Activated naive CD8-positive, alpha-beta T cell treated with anti-CD3 and anti-CD28 coated beads, Interleukin-2, amount 10 ng/mL, durations not matched to agents 7 days and 5 days (primary cell): ENCODE data around the gene SLC25A3. TPM values are rescaled to one million over a fixed set of nuclear protein-coding genes. Genes with fewer than 3 reads are reported as not detected.
"Not testable (repeated sequence)": the region's sequence is repeated elsewhere in the genome, so short reads cannot be mapped to it uniquely, and the experiment has no call there.

ENCODE experiments used
- ATAC-seq: fragments of 150-1000 bp; cut with Tn5 transposase; one replicate; pipeline ENCODE4 v1.10.0; 2021; ENCODE audit warnings: low read depth, moderate library complexity
- POLR2A ChIA-PET: fragments of 350-600 bp; sonication (Branson Sonifier 250); formaldehyde crosslinking; loops from one replicate; lab custom pipeline; 2021; ENCODE audit warnings: antibody characterized with exemption; lab: Charles Lee
- DNase-seq: peaks from one replicate; pipeline ENCODE4 v3.0.0; 2021
- H3K27ac Mint-ChIP-seq: one replicate; pipeline ENCODE4 v1.8.0; 2022; ENCODE audit warnings: mild to moderate bottlenecking, mixed read lengths
- H3K27me3 Mint-ChIP-seq: one replicate; pipeline ENCODE4 v1.8.0; 2022; ENCODE audit warnings: mild to moderate bottlenecking, moderate library complexity, mixed read lengths
- H3K36me3 Mint-ChIP-seq: one replicate; pipeline ENCODE4 v1.8.0; 2021; ENCODE audit warnings: mild to moderate bottlenecking, mixed read lengths
- H3K4me1 Mint-ChIP-seq: one replicate; pipeline ENCODE4 v1.8.0; 2021; ENCODE audit warnings: mixed read lengths
- H3K4me3 Mint-ChIP-seq: one replicate; pipeline ENCODE4 v1.8.0; 2022; ENCODE audit warnings: mild to moderate bottlenecking, moderate library complexity, mixed read lengths
- H3K9me3 Mint-ChIP-seq: one replicate; pipeline ENCODE4 v1.8.0; 2021; ENCODE audit warnings: mixed read lengths
- total RNA-seq, 2 experiments: library from RNA; stranded (reverse); gene quantifications; one replicate each; pipeline ENCODE4 v1.2.3, GENCODE V29; 2021

The SLC25A3 gene
- total RNA-seq, 2 experiments from 2014 or later = 326 to 337 TPM

GRCh38 chr12:98606359-98606988, 13.0 kb downstream of the SLC25A3 start:
- Mint-ChIP-seq H3K27ac (no peak overlapping the region), H3K4me1 (peaks cover 14% of the 10 kb centered on the region), H3K9me3 (no peaks in the 10 kb centered on the region), H3K36me3 (peaks cover 8% of the 10 kb centered on the region), H3K27me3 (no peaks in the 10 kb centered on the region), H3K4me3 (no peak overlapping the region)
- DNase-seq (no peak), ATAC-seq (no peak)
- POLR2A ChIA-PET = interaction anchor here (6.3 kb wide), 1 partner anchor 11 kb away, joined by 40 read pairs; the partner anchor contains the start of gene SLC25A3

DNA sequence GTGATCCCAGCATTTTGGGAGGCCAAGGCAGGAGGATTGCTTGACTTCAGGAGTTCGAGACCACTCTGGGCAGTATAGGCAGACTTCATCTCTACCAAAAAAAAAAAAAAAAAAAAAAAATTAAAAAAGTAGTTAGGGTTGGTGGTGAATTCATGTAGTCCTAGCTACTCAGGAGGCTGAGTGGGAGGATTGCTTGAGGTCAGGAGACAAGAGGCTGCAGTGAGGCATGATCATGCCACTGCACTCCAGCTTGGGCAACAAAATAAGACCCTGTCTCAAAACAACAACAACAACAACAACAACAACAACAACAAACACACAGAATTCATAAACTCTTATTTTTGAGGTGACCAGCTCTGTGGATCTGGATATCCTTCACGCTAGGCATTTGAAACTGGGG, 17.1 kb downstream of the SLC25A3 start:
- DNase-seq (no peak), ATAC-seq (no peak)
- H3K36me3 Mint-ChIP-seq = peaks cover 2% of the 10 kb centered on the region
- H3K27me3 Mint-ChIP-seq = no peaks in the 10 kb centered on the region
- H3K27ac Mint-ChIP-seq = no peak overlapping the region
- no peaks in the 10 kb centered on the region for H3K9me3 Mint-ChIP-seq
- POLR2A ChIA-PET = interaction anchor here (6.3 kb wide), 1 partner anchor 15 kb away, joined by 40 read pairs; the partner anchor contains the start of gene SLC25A3
- H3K4me1 Mint-ChIP-seq = peaks cover 20% of the 10 kb centered on the region
- H3K4me3 Mint-ChIP-seq = no peak overlapping the region

DNA sequence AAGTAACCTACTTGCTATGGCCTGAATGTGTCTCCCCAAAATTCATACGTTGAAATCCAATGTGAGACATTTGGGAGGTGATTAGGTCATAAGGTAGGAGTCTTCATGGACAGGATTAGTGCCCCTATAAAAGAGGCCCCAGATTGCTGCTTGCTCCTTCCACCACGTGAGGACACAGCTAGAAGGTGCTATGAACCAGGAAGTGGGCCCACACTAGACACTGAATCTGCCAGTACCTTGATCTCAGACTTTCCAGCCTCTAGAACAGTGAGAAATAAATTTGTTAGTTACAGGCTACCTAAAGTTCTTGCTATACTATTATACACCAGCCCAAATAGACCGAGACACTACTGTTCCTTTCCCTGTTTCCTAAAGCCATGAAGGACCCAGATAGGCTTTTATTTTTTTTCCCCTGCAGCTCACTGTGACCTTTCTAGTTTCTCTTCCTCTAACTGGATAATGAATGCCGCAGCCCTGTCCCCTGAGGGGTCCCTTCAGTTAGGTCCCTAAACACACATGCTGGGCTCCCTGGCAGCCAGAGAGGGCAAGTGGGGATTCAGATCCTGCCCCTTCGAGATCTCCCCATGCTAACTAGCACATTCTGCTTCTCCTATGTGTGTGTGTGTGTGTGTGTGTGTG, 19.3 kb downstream of the SLC25A3 start:
- Mint-ChIP-seq H3K4me1 (peaks cover 11% of the 10 kb centered on the region), H3K27me3 (no peaks in the 10 kb centered on the region), H3K36me3 (peaks cover 5% of the 10 kb centered on the region), H3K4me3 (peak overlapping the region; percentile 31), H3K27ac (peak overlapping the region; percentile 84), H3K9me3 (no peaks in the 10 kb centered on the region)
- no peak for DNase-seq
- ATAC-seq = peak; percentile 83
- POLR2A ChIA-PET = interaction anchor here (1.5 kb wide), 1 partner anchor 18 kb away, joined by 8 read pairs; the partner anchor contains the start of gene SLC25A3

GRCh38 chr12:98618952-98619351, 25.5 kb downstream of the SLC25A3 start:
- POLR2A ChIA-PET = no interaction called here
- H3K4me1 Mint-ChIP-seq = peaks cover 7% of the 10 kb centered on the region
- no peak overlapping the region for H3K27ac Mint-ChIP-seq
- no peak for DNase-seq
- no peak for ATAC-seq
- H3K9me3 Mint-ChIP-seq = peaks cover 2% of the 10 kb centered on the region
- no peaks in the 10 kb centered on the region for H3K27me3 Mint-ChIP-seq
- H3K4me3 Mint-ChIP-seq = no peak overlapping the region
- H3K36me3 Mint-ChIP-seq = peaks cover 10% of the 10 kb centered on the region

- Mint-ChIP-seq H3K9me3 (no peaks in the 10 kb centered on the region), H3K27ac (no peak overlapping the region), H3K4me1 (peaks cover 14% of the 10 kb centered on the region), H3K36me3 (peaks cover 27% of the 10 kb centered on the region), H3K4me3 (no peak overlapping the region), H3K27me3 (no peaks in the 10 kb centered on the region)
- POLR2A ChIA-PET = no interaction called here
- ATAC-seq (no peak), DNase-seq (no peak)
Measured at GRCh38 chr12:98635657-98636323, 42.3 kb downstream of the SLC25A3 start.

DNA sequence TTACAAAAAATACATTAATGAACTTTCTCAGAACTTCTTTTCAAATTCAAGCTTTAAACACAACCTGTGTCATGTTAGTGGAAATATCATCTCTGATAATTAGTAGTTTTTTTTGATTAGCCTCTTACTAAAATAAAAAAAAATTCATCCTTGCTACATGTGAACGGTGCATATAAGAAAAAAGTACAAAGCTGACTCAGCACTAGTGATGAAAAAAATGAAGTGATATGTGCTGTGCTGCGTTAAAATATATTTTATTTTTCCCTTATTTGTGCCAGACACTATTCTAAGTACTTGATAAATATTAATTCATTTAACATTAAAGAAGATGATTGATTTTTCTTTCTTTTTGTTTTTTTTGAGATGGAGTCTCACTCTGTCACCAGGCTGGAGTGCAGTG, 43.6 kb downstream of the SLC25A3 start:
- Mint-ChIP-seq H3K4me3 (no peak overlapping the region), H3K36me3 (peaks cover 32% of the 10 kb centered on the region), H3K4me1 (peaks cover 23% of the 10 kb centered on the region), H3K9me3 (no peaks in the 10 kb centered on the region), H3K27ac (no peak overlapping the region), H3K27me3 (no peaks in the 10 kb centered on the region)
- DNase-seq (no peak), ATAC-seq (no peak)
- POLR2A ChIA-PET = no interaction called here

DNA sequence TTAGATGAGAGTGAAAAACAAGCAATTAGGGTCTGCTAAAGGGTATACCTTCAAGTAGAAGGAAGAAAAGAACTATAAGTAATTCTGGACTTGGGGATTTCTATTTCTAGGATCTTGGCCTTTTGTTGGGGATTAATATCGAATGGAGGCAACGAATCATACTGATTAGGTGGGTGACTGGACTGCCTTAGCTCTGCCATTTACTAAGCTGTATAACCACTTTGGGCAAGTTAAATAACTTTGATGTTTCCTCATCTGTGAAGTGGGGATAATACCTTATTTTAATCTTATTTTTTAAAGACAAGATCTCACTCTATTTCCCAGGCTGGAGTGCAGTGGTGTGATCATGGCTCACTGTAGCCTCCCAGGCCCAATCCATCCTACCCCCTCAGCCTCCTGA, 44.5 kb downstream of the SLC25A3 start:
- H3K4me1 Mint-ChIP-seq = peaks cover 26% of the 10 kb centered on the region
- no peaks in the 10 kb centered on the region for H3K9me3 Mint-ChIP-seq
- ATAC-seq = no peak
- H3K4me3 Mint-ChIP-seq = no peak overlapping the region
- no peak for DNase-seq
- POLR2A ChIA-PET = no interaction called here
- H3K27ac Mint-ChIP-seq = no peak overlapping the region
- no peaks in the 10 kb centered on the region for H3K27me3 Mint-ChIP-seq
- peaks cover 27% of the 10 kb centered on the region for H3K36me3 Mint-ChIP-seq

DNA sequence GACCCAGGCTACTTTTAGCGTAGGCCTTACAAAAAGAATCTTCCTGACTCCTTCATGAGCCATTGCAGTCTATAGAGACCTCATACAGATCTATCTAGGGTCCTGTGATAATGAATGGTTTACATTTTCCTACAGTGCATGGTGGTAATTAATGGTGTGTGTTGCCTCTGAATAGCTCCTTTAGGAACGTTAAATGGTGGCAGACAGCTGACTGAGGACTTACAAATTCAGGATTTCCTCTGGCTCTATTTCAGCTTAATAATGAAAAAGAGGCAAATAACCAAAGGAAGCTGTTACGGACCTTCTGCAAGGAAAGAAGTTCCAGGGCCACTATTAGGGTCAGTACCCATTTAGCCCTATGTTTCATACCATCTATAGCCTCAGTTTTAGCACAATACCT, 46.0 kb downstream of the SLC25A3 start:
- H3K36me3 Mint-ChIP-seq = peaks cover 25% of the 10 kb centered on the region
- H3K4me1 Mint-ChIP-seq = peaks cover 28% of the 10 kb centered on the region
- no peaks in the 10 kb centered on the region for H3K9me3 Mint-ChIP-seq
- DNase-seq (no peak), ATAC-seq (no peak)
- no peaks in the 10 kb centered on the region for H3K27me3 Mint-ChIP-seq
- POLR2A ChIA-PET = interaction anchor here (0.7 kb wide), 1 partner anchor 80 kb away, joined by 3 read pairs; no protein-coding TSS in a partner anchor
- no peak overlapping the region for H3K27ac Mint-ChIP-seq
- H3K4me3 Mint-ChIP-seq = no peak overlapping the region

GRCh38 chr12:98642801-98643200, 49.3 kb downstream of the SLC25A3 start:
- not testable (repeated sequence) for H3K27me3 Mint-ChIP-seq, DNase-seq, H3K9me3 Mint-ChIP-seq, ATAC-seq
- H3K4me3 Mint-ChIP-seq = peak overlapping the region; percentile 97
- H3K36me3 Mint-ChIP-seq = peaks cover 17% of the 10 kb centered on the region
- peaks cover 31% of the 10 kb centered on the region for H3K4me1 Mint-ChIP-seq
- peak overlapping the region; percentile 38 for H3K27ac Mint-ChIP-seq
- POLR2A ChIA-PET = interaction anchor here (0.5 to 3.8 kb wide), 4 partner anchors 8 to 126 kb away, joined by 3 to 38 read pairs (median 12); partner anchors contain the start of gene SLC25A3

- Mint-ChIP-seq H3K4me3 (peak overlapping the region; percentile 97), H3K9me3 (no peaks in the 10 kb centered on the region), H3K4me1 (peaks cover 30% of the 10 kb centered on the region), H3K27ac (peak overlapping the region; percentile 95), H3K27me3 (no peaks in the 10 kb centered on the region), H3K36me3 (peaks cover 17% of the 10 kb centered on the region)
- ATAC-seq = peak; percentile 15
- POLR2A ChIA-PET = interaction anchor here (0.5 to 3.8 kb wide), 12 partner anchors 12 to 181 kb away, joined by 3 to 38 read pairs (median 6); partner anchors contain the start of genes SLC25A3 and TMPO
- no peak for DNase-seq
Measured at GRCh38 chr12:98644433-98644711, 50.9 kb downstream of the SLC25A3 start.

- ATAC-seq (peak; percentile 85), DNase-seq (peak; percentile 99)
- H3K36me3 Mint-ChIP-seq = peaks cover 21% of the 10 kb centered on the region
- peak within 1 kb of the TSS; percentile 97 for H3K4me3 Mint-ChIP-seq
- peaks cover 29% of the 10 kb centered on the region for H3K4me1 Mint-ChIP-seq
- H3K27me3 Mint-ChIP-seq = no peaks in the 10 kb centered on the region
- no peaks in the 10 kb centered on the region for H3K9me3 Mint-ChIP-seq
- POLR2A ChIA-PET = interaction anchor here (0.5 to 3.8 kb wide), 13 partner anchors 13 to 181 kb away, joined by 3 to 38 read pairs (median 6); partner anchors contain the start of genes SLC25A3 and TMPO
- H3K27ac Mint-ChIP-seq = peak within 1 kb of the TSS; percentile 95
Measured at GRCh38 chr12:98644712-98645571, 51.5 kb downstream of the SLC25A3 start, which contains the start of the genes APAF1 and IKBIP. TSS of gene APAF1 (plus strand) at chr12:98645290. CDS start at chr12:98648360, 3,070 bp downstream. TSS of gene IKBIP (minus strand) at chr12:98644788. CDS start at chr12:98644701, 87 bp downstream.

- H3K9me3 Mint-ChIP-seq = no peaks in the 10 kb centered on the region
- H3K36me3 Mint-ChIP-seq = peaks cover 23% of the 10 kb centered on the region
- POLR2A ChIA-PET = interaction anchor here (1.0 to 2.0 kb wide), 2 partner anchors 52 to 130 kb away, joined by 5 to 12 read pairs; partner anchors contain the start of genes SLC25A3 and TMPO
- no peak for DNase-seq
- peaks cover 28% of the 10 kb centered on the region for H3K4me1 Mint-ChIP-seq
- no peak for ATAC-seq
- H3K27me3 Mint-ChIP-seq = no peaks in the 10 kb centered on the region
- H3K27ac Mint-ChIP-seq = peak overlapping the region; percentile 82
- H3K4me3 Mint-ChIP-seq = peak overlapping the region; percentile 97
Measured at GRCh38 chr12:98645572-98646067, 52.1 kb downstream of the SLC25A3 start.
